Esophagus (tissue), 2 donors: ENCODE data around the gene NME7. TPM values are rescaled to one million over a fixed set of nuclear protein-coding genes. Genes with fewer than 3 reads are reported as not detected.

Experiments used
- H3K27ac ChIP-seq, 2 donors: one replicate each; pipeline ENCODE4 v1.5.1; 2013; ENCODE audit warnings: low read depth in 2 of 2, mild to moderate bottlenecking in 2 of 2, inconsistent platforms in 1 of 2, low read length in 1 of 2, moderate library complexity in 1 of 2
- H3K27me3 ChIP-seq, 2 donors: one replicate each; pipeline ENCODE4 v1.6.1; 2013; ENCODE audit warnings: low read length in 2 of 2, control low read depth in 1 of 2, mild to moderate bottlenecking in 1 of 2; ENCODE audit not compliant: insufficient read depth in 2 of 2, control insufficient read depth in 1 of 2
- H3K36me3 ChIP-seq, 2 donors: one replicate each; pipeline ENCODE4 v1.6.1; 2013; ENCODE audit warnings: low read length in 1 of 2; ENCODE audit not compliant: control insufficient read depth in 2 of 2, insufficient read depth in 2 of 2
- H3K4me1 ChIP-seq, 2 donors: one replicate each; pipeline ENCODE4 v1.6.1; 2013; ENCODE audit warnings: low read length in 1 of 2; ENCODE audit not compliant: control insufficient read depth in 2 of 2, insufficient read depth in 2 of 2
- H3K4me3 ChIP-seq, 2 donors: one replicate each; pipeline ENCODE4 v1.5.1; 2013; ENCODE audit warnings: low read length in 2 of 2, mild to moderate bottlenecking in 2 of 2, low read depth in 1 of 2, moderate library complexity in 1 of 2
- H3K9me3 ChIP-seq, 2 donors: one replicate each; pipeline ENCODE4 v1.6.1; 2013; ENCODE audit warnings: mild to moderate bottlenecking in 2 of 2, low read depth in 1 of 2, low read length in 1 of 2, moderate library complexity in 1 of 2; ENCODE audit not compliant: control insufficient read depth in 2 of 2, insufficient read depth in 1 of 2
- WGBS, 2 donors: extraction: QIAGEN DNeasy Blood & Tissue Kit; methylation state at CpG; one replicate each; pipeline ENCODE4 v1.1.7; 2013; 5-methylcytosine and 5-hydroxymethylcytosine counted together
- polyA plus RNA-seq, 2 donors: library from polyadenylated mRNA; stranded (reverse); fragments of 200-250 nt; gene quantifications; one replicate each; pipeline ENCODE4 v1.2.3, GENCODE V29; 2013
- donor health status: healthy with polysubstance abuse.
- donor health status: Bipolar disorder and iron deficiency.

NME7 gene
- polyA plus RNA-seq, 2 donors, result 2.0 to 5.6 TPM

DNA sequence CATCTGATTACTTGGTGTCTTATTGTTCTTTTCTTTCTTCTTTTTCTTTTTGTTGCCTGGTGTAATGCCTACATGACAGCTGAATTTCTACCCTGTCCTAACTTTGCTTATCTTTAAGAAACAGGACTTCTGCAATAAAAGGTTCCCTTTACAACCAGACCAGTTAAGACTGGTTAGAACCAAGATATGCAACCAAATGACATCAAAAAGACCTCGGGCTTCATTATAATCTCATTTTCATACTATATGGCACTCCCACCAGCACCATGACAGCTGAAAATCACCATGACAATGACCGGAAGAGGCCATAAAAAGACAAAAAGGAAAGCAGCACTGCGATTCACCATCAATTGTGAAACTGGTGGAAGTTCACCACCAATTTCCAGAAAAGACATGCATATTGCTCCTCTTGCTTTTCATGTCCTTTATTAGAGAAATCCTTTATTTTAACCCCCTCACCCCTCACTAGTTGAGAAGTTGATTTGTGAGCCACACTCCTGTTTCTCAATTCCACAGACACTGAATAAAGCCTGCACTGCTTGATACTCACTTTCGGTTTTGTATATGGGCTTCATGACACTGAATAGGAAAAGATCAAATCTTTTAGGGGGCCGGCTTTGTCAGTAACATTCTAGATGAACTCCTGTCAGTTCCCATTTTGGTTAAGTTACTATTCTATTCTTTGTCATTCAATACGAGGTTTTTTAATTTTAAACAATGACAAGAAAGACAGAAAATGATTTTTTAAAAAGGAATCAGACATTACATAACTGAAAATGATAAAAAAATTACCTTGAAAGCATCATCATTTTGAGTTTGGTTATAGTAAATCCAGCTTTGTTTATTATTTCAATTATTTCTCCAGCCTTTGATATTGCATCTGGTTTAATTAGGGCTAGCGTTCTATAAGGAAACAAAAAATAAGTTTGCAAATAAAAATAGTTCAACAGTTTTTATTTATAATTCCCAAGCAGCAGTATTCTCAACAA lies 58.1 kb downstream of the NME7 start:
- 72 to 83% methylated on average over 7 of the region's 7 CpGs for WGBS, 2 donors
- no peaks in the 10 kb centered on the region for H3K27me3 ChIP-seq
- H3K9me3 ChIP-seq, result no peaks in the 10 kb centered on the region
- no peaks in the 10 kb centered on the region for H3K4me1 ChIP-seq
- no peak overlapping the region for H3K27ac ChIP-seq
- no peaks in the 10 kb centered on the region for H3K36me3 ChIP-seq
- no peak overlapping the region for H3K4me3 ChIP-seq

- no peak overlapping the region for H3K27ac ChIP-seq
- no peaks in the 10 kb centered on the region for H3K27me3 ChIP-seq
- WGBS, 2 donors, result 83 to 89% methylated on average over 2 of the region's 2 CpGs
- H3K4me1 ChIP-seq, result no peaks in the 10 kb centered on the region
- no peaks in the 10 kb centered on the region for H3K9me3 ChIP-seq
- H3K36me3 ChIP-seq, result no peaks in the 10 kb centered on the region
- H3K4me3 ChIP-seq, result no peak overlapping the region
Observed at GRCh38 chr1:169308313-169309039, 59.1 kb downstream of the NME7 start.

GRCh38 chr1:169307176-169307575 lies 60.4 kb downstream of the NME7 start:
- H3K27me3 ChIP-seq, result no peaks in the 10 kb centered on the region
- H3K4me1 ChIP-seq, result no peaks in the 10 kb centered on the region
- no peaks in the 10 kb centered on the region for H3K36me3 ChIP-seq
- no peak overlapping the region for H3K27ac ChIP-seq
- H3K4me3 ChIP-seq, result no peak overlapping the region
- WGBS, 2 donors, result 78 to 94% methylated on average over 1 of the region's 1 CpG
- no peaks in the 10 kb centered on the region for H3K9me3 ChIP-seq

DNA sequence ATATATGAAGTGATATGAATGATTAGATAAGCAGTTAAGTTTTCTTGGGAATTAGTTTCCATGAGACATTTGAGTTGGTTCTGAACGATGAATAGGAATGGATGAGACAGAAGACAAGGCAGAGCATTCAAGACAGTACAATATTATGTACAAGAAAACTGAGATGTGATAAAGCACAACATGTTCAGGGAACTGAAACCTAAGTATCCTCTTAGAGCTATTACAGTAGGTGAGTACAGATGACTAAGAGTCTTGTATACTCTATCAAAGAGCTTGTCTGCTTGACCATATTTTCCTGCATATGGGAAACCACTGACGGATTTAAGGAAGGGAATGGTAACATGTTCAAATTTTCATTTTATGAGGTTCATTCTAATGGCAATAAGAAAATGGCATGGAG lies 61.6 kb downstream of the NME7 start:
- no peaks in the 10 kb centered on the region for H3K27me3 ChIP-seq
- no peaks in the 10 kb centered on the region for H3K36me3 ChIP-seq
- 95 to 97% methylated on average over 2 of the region's 2 CpGs for WGBS, 2 donors
- no peak overlapping the region for H3K4me3 ChIP-seq
- no peaks in the 10 kb centered on the region for H3K9me3 ChIP-seq
- no peaks in the 10 kb centered on the region for H3K4me1 ChIP-seq
- H3K27ac ChIP-seq, result no peak overlapping the region

GRCh38 chr1:169305356-169305755 lies 62.2 kb downstream of the NME7 start:
- no peaks in the 10 kb centered on the region for H3K9me3 ChIP-seq
- H3K4me1 ChIP-seq, result no peaks in the 10 kb centered on the region
- 89 to 96% methylated on average over 5 of the region's 5 CpGs for WGBS, 2 donors
- H3K36me3 ChIP-seq, result no peaks in the 10 kb centered on the region
- no peak overlapping the region for H3K27ac ChIP-seq
- no peaks in the 10 kb centered on the region for H3K27me3 ChIP-seq
- H3K4me3 ChIP-seq, result no peak overlapping the region

DNA sequence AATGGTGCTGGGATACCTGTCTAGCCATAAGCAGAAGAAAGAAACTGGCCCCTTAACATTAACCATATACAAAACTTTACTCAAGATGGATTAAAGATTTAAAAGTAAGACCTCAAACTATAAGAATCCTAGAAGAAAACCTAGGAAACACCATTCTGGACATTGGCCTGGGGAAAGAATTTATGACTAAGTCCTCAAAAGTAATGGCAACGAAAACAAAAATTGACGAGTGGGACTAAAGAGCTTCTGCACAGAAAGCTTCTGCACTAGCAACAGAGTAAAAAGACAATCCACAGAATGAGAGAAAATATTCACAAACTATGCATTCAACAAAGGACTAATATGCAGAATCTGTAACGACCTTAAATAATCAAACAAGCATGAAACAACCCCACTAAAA lies 66.7 kb downstream of the NME7 start:
- Histone ChIP-seq H3K9me3 (no peaks in the 10 kb centered on the region), H3K27ac (no peak overlapping the region), H3K27me3 (no peaks in the 10 kb centered on the region), H3K36me3 (no peaks in the 10 kb centered on the region), H3K4me1 (no peaks in the 10 kb centered on the region), H3K4me3 (no peak overlapping the region)
- 68 to 69% methylated on average over 3 of the region's 3 CpGs for WGBS, 2 donors

- 96 to 98% methylated on average over 4 of the region's 4 CpGs for WGBS, 2 donors
- Histone ChIP-seq H3K4me3 (no peak overlapping the region), H3K4me1 (no peaks in the 10 kb centered on the region), H3K36me3 (peaks cover 0 to 3% of the 10 kb centered on the region in 2 donors), H3K9me3 (no peaks in the 10 kb centered on the region), H3K27ac (no peak overlapping the region), H3K27me3 (no peaks in the 10 kb centered on the region)
Observed at GRCh38 chr1:169298441-169298840, 69.2 kb downstream of the NME7 start.

DNA sequence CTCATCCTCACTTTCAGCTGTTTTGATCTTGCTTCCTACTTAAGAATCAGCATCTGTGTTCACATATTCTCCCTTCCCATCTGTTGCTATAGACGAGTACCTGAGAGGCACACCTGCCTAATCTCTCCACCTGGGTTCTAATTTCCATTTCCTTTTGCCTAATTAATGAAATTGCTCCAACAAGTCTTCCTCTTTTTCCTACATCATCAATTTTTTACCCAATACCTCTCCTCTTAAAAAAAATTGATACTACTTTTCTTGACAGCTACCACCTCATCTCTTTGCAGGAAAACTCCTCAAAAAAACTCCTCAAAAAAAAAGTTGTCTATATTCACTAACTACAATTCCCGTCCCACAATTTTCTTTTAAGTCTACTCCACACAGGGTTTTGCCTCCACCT lies 71.8 kb downstream of the NME7 start:
- no peaks in the 10 kb centered on the region for H3K4me1 ChIP-seq
- no peak overlapping the region for H3K4me3 ChIP-seq
- no peaks in the 10 kb centered on the region for H3K9me3 ChIP-seq
- H3K27me3 ChIP-seq, result no peaks in the 10 kb centered on the region
- H3K36me3 ChIP-seq, result peaks cover 0 to 3% of the 10 kb centered on the region in 2 donors
- H3K27ac ChIP-seq, result no peak overlapping the region
- WGBS, 2 donors, result 92% methylated on average over 2 of the region's 2 CpGs

GRCh38 chr1:169295425-169295824 lies 72.2 kb downstream of the NME7 start:
- 82 to 95% methylated on average over 1 of the region's 1 CpG for WGBS, 2 donors
- Histone ChIP-seq H3K4me3 (no peak overlapping the region), H3K4me1 (no peaks in the 10 kb centered on the region), H3K27ac (no peak overlapping the region), H3K27me3 (no peaks in the 10 kb centered on the region), H3K36me3 (peaks cover 0 to 3% of the 10 kb centered on the region in 2 donors), H3K9me3 (no peaks in the 10 kb centered on the region)
